ENCODE data around the gene MYO18B.

DNA sequence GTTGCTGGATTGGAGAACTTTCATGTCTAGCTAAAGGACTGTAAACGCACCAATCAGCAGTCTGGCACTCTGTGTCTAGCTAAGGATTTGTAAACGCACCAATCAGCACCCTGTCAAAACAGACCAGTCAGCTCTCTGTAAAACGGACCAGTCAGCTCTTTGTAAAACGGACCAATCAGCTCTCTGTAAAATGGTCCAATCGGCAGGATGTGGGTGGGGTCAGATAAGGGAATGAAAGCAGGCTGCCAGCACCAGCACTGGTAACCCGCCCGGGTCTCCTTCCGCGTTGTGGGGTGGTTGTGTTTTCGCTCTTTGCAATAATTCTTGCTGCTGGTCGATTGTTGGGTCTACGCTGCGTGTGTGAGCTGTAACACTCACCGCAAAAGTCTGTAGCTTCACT lies 11.3 kb downstream of the MYO18B start:
- TF ChIP-seq, protein P1, sequence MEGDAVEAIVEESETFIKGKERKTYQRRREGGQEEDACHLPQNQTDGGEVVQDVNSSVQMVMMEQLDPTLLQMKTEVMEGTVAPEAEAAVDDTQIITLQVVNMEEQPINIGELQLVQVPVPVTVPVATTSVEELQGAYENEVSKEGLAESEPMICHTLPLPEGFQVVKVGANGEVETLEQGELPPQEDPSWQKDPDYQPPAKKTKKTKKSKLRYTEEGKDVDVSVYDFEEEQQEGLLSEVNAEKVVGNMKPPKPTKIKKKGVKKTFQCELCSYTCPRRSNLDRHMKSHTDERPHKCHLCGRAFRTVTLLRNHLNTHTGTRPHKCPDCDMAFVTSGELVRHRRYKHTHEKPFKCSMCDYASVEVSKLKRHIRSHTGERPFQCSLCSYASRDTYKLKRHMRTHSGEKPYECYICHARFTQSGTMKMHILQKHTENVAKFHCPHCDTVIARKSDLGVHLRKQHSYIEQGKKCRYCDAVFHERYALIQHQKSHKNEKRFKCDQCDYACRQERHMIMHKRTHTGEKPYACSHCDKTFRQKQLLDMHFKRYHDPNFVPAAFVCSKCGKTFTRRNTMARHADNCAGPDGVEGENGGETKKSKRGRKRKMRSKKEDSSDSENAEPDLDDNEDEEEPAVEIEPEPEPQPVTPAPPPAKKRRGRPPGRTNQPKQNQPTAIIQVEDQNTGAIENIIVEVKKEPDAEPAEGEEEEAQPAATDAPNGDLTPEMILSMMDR (IDR thresholded peaks at IDR 0.05; ENCODE audit: low read length) = no peak
- TF ChIP-seq EZH2 (optimal IDR thresholded peaks at IDR 0.05; ENCODE audit: low read depth, low read length) = no peak
- TF ChIP-seq EZH2phosphoT487 (IDR thresholded peaks at IDR 0.05; ENCODE audit: low read length) = no peak
